HG03280 (cell line): ENCODE data around the gene CNKSR2.

Experiments
- ATAC-seq: cut with Tn5 transposase; IDR thresholded peaks from one replicate; pipeline ENCODE4 v1.9.1; 2021; ENCODE audit warnings: mild to moderate bottlenecking, moderate library complexity; ENCODE audit not compliant: unreplicated experiment

CNKSR2 gene

GRCh38 chrX:21662761-21663160 lies 288.5 kb downstream of the CNKSR2 start:
- ATAC-seq = no peak

GRCh38 chrX:21666252-21666651 lies 292.0 kb downstream of the CNKSR2 start:
- ATAC-seq = no peak

GRCh38 chrX:21666679-21667078 lies 292.5 kb downstream of the CNKSR2 start:
- ATAC-seq = no peak

GRCh38 chrX:21674430-21675186 lies 300.4 kb downstream of the CNKSR2 start:
- ATAC-seq = no peak

- ATAC-seq = no peak
These were observed 301.7 kb downstream of the CNKSR2 start for GRCh38 chrX:21675931-21676330.

GRCh38 chrX:21678048-21678612 lies 303.9 kb downstream of the CNKSR2 start:
- ATAC-seq = no peak

GRCh38 chrX:21683941-21684340 lies 309.7 kb downstream of the CNKSR2 start:
- no peak for ATAC-seq

GRCh38 chrX:21691512-21692018 lies 317.3 kb downstream of the CNKSR2 start:
- ATAC-seq = no peak

- ATAC-seq = no peak
These were observed 324.1 kb downstream of the CNKSR2 start for GRCh38 chrX:21698272-21698671.

GRCh38 chrX:21699136-21699535 lies 324.9 kb downstream of the CNKSR2 start:
- no peak for ATAC-seq

- ATAC-seq = no peak
These were observed 326.1 kb downstream of the CNKSR2 start for GRCh38 chrX:21700275-21700674.

- no peak for ATAC-seq
These were observed 326.7 kb downstream of the CNKSR2 start for GRCh38 chrX:21700967-21701366.

GRCh38 chrX:21702725-21703124 lies 328.5 kb downstream of the CNKSR2 start:
- ATAC-seq = no peak
